GM18520 (cell line): ENCODE measurements around the gene PDIK1L.
A peak's percentile ranks its signal among the peaks of the same experiment; 100 is the strongest.
"Not testable (repeated sequence)": the region's sequence is repeated elsewhere in the genome, so short reads cannot be mapped to it uniquely, and the experiment has no call there.

ENCODE experiments used
- ATAC-seq: cut with Tn5 transposase; IDR thresholded peaks from one replicate; pipeline ENCODE4 v1.9.1; 2021; ENCODE audit not compliant: unreplicated experiment

The PDIK1L gene

DNA sequence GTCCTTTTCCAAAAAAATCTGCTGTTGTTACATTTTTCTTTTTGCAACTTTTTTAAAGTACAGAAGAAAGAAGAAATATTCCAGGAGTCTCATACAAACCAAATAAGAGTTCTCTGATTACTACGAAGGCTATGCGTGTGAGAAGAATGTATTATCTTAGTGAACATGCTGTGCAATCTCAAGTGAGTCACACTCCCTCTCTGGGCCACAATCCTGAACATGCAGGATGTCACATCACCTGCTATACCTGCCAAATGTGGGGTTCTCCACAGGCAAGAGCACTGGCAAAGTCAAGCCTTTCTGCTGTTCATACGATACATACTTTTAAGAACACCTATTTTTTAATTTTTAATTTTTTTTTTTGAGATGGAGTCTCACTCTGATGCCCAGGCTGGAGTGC is 22.5 kb upstream of the PDIK1L start:
- ATAC-seq: no peak

DNA sequence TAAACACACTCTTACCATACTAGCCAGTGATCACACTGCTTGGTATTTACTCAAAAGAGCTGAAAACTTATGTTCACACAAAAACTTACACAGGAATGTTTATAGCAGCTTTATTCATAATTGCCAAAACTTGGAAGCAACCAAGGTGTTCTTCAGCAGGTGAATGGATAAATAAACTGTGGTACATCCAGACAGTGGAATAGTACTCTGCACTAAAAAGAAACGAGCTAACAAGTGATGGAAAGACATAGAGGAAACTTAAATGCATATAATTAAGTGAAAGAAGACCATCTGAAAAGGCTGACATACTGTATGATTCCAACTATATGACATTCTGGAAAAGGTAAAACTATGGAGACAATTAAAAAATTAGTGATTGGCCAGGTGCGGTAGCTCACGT is 20.7 kb upstream of the PDIK1L start:
- ATAC-seq: no peak

DNA sequence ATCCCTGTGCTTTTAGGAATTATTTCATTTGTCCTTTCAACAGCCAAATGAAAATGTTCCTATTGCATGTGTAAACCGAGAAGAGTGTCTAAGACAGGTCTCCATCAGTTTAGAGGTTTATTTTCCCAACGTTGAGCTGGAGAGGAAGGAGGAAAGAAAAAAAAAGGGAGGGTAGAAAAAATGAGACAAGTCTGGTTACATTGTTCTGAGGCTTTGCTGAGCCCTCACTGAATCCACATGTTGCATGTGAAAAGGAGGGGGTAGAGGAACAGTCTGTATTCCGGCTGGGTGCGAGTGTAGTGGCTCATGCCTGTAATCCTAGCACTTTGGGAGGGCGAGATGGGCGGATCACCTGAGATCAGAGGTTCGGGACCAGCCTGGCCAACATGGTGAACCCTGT is 19.2 kb upstream of the PDIK1L start:
- no peak for ATAC-seq

DNA sequence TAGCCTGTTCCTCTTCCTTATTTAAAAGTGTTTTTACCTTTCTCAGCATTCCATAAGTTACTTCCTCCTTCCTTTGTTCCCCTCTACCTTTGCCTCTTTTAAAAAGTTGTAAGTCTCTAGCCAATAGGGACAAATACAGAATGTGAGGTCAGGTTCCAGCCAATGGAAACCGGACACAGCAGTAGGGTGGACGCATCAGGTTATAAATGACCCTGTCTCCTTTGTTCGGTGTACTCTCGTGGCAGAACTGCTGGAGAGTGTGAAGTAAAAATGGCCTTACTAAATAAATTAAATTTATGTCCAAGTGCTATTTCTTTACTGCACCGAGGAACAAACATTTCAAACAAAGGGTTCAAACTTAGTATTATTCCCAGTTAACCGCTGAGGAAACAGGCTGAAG is 18.1 kb upstream of the PDIK1L start:
- not testable (repeated sequence) for ATAC-seq

DNA sequence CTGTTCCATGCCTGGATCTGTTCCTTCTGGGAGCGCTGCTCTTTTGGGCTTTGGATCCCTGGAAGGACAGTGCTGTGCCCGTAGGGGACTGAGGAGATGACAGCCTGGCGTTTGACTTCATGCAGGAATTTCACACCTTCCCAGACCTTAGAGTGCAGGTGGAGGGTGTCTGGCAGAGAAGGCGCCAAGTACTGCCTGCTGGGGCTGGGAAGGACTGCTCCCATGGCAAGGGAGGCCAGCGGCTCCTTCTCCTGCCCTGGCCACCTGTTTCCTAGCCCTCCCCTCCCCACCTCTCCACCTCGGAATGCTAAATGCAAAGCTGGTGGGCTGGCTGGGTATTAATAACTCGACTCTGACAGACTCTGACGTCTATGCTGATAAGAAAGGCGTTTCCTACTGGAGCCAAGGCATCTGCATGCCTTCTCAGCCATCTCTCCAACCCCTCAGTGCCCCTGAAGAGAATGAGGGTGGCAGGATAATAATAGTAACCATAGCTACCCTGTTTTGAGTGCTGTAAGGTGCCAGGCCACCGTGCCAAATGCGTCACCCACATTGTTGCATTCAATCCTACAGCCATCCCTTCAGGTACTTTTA is 17.5 kb upstream of the PDIK1L start:
- ATAC-seq: no peak

DNA sequence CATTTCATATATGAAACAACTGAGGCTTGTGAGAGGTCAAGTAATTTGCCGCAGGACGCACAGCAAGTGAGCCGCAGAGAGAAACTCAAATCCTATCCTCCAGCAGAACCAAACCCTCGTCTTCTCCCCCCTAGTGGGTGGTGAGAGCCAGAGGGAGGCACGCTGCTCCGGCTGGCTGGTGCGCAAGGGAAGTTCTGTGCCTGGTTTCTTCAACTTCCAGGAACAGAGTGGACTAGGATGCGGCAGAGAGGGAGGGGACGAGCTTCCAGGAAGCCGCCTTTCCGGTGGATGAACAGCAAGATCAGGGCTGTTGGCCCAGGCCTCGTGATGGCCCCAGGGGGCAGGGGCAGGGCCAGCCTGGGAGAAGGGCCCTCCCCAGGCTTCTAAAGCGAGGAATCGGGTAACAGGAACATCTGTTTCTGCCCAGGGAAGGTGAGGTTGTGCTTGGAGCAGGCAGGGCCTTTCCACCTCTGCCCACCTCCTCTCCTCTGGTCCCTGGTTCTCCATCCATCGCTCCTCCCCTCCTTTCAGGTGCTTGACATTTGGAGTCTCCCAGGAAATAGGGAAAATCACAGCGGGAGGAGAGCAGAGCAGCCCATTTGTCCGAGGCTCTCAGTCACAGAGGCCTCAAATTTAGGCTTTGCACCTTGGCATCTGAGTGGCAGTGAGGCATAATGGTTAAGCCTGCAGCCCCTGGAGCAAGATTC is 16.8 kb upstream of the PDIK1L start:
- ATAC-seq: no peak

DNA sequence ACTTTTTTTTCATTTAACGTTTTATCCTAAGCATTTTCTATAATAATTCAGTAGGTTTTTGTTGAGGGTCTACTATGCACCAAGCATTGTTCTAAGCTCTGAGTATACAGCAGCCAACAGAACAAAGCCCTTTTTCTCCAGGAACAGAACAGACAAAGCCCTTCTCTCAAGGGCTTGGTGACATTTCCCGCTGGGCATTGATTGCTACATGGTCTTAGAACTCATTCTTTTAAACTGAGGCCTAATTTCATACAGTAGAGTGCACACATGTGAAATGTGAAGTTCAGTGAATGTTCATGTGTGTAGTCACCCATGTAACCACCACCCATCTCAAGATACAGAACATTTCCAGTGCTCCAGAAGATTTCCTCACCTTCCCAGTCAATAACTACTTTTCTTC is 15.2 kb upstream of the PDIK1L start:
- no peak for ATAC-seq

DNA sequence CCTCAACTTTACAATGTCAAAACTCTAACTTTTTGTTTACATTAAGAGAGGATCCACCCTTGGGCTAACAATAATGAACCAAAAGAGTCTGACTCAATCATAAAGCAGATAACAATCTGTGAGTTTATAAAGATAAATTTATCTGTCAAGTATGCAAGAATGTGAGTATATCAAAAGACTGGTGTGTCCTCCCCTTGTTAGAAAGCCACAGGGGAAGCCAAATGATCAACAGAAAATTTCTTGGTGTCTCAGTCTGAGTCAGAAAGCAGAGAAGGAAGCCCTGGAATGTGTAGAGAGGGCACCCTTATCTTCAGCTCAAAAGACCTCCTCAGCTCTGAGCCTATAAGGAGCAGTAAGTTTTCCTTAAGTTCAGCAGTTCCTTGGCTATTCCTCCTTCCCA is 13.9 kb upstream of the PDIK1L start:
- ATAC-seq: no peak

DNA sequence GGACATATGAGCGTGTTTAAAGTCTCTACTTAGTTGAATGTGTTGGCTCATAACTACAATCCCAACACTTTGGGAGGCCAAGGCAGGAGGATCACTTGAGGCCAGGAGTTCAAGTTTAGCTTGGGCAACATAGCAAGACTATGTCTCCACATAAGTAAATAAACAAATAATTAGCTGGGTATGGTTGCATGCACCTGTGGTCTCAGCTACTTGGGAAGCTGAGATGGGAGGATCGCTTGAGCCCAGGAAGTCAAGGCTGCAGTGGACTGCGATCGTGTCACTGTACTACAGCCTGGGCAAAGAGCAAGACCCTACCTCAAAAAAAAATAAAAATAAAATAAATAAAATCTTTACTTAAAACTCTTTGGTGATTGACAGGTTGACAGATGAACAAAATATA is 13.0 kb upstream of the PDIK1L start:
- ATAC-seq: no peak

DNA sequence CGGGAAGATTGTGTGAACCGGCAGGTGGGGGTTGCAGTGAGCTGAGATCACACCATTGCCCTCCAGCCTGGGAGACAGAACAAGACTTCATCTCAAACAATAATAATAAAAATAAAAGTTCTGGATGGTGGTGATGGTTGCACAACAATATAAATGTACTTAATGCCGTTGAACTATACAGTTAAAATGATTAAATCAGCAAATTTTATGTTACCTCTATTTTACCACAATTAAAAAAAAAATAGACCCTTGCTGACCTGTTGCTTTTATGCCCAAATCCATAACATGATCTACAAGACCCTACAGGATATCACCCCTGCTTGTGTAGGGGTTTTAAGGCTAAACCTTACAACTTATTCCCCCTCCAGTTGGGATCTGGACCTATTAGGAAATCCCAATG is 11.8 kb upstream of the PDIK1L start:
- no peak for ATAC-seq

DNA sequence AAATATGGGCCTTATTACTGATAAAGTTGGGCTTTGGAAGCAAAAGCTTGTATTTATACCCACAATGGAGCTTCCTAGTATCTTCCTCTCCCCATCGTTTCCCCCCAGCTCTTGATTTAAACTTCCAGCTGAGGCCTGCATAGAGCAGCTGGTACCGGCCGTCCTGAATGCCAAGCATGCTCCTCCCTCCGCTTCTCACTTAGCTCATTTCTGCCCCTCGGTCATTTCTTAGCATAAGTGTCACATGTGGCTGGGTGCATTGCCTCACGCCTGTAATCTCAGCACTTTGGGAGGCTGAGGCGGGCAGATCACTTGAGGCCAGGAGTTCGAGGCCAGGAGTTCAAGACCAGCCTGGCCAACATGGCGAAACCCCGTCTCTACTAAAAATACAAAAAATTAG is 11.4 kb upstream of the PDIK1L start:
- ATAC-seq: not testable (repeated sequence)

DNA sequence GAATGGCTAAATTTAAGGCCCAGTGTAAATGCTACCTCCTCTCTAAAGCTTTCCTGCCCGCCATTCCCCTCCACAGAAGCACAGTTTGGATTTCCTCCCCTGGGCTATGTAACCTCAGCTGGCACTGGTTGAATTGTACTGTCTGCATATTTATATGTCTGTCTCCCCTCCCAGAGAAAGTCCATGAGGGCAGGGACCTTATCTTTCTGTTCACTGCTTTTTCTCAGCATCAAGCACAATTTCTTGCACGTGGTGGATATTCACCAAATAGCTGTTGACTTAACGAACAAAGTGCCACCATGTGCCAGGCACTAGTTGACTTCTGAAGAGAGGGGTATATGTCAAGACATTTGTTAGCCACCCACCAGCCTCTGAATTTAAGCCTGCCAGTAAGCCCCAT is 9.5 kb upstream of the PDIK1L start:
- ATAC-seq: no peak

DNA sequence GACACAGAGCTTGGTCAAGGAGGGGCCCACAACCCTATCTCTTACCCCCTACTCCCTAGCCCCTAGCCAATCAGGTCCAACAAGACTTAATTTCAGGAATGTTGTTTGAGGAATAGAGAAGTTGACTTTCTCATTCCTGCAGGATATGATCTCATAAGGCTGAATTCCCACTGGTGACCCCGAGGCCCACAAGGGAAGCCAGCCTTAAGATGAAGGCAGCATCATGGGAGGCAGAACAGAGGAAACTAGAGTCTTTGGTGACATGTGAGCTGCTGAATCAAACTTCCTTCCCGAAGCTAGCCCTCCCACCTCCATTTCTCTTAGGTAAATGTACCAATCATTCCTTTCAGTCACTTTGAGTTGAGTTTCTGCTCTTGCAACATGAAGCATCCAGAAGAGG is 9.1 kb upstream of the PDIK1L start:
- no peak for ATAC-seq

DNA sequence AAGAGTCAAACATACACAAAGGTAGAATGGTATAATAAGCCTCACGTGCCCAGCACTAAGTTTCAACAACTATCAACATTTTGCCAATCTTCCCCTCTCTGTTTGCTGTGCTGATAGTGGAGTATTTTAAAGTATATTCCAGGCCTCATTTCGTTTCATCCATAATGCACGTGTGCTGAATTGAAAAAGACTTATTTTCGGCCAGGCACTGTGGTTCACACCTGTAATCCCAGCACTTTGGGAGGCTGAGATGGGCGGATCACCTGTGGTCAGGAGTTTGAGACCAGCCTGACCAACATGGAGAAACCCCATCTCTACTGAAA is 6.4 kb upstream of the PDIK1L start:
- ATAC-seq: not testable (repeated sequence)

DNA sequence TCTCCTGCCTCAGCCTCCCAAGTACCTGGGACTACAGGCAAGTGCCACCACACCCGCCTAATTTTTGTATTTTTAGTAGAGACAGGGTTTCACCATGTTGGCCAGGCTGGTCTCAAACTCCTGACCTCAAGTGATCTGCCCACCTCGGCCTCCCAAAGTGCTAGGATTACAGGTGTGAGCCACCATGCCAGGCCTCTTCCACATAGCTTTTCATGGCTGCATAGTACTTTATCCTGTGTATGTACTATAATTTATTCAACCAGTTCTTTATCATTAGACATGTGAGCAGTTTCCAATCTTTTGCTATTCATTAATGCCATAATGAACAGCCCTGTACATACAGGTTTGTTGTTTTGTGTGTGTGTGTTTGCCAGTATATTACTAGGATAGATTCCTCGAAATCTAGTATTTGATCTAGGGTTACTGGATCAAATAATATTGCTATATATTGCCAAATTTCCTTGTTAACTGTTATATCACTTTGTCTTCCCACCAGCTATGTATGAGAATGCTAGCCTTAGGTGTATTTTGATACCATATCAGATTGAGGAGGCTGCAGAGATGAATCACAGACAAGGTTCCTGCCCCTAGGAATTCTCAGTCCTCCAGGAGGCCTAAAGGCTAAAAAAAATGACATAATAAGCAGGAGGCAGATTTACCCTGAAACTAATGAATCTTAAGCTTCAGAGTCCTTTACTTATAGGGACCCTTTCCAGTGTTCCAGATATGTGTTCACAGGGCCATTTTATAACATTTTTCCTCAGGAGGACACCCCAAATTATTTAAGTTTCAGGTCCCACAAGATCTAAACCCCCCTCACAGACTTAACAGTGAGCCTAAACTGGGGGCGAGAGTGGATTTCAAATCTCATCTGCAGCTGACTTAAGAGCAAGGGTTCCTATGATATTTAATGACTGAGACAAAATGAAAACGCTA is 2.1 kb upstream of the PDIK1L start:
- no peak for ATAC-seq

DNA sequence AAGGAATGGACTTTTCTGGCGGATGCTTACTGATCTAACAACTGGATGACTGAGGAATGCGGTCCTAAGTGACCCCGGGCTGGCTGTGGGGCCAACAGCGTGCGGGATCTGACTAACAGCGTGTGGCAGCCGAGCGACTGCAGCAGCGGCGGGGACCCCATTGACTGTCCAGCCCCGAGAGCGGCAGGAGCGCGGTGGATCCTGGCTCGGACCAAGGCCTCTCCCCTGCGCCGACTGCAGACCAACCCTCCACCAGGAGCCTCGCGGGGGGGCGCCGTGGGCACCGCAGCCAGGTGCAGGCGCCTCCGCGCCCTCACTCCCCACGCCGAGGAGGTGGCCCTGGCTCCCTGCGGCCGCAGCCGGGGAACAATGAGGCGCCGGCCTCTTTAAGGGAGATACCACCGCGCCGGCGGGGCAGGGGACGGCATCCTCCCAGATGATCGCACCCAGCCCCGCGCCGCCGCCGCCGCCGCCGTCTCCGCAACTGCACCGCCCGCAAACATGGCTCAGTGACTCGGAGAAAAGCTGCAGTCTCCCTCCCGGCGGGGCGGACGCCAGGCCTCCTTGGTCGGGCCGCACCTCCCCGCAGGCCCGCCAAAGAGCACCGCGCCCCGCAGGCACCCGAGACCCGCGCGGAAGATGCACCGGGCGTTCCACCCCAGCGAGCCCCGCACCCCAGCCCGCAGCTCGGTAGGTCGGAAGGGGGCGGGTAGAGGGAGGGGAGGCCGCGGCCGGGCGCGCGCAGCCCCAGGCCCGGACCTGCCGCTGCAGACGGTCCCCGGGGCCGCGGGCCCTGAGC is 694 bp upstream of the PDIK1L start:
- ATAC-seq: peak; percentile 20

DNA sequence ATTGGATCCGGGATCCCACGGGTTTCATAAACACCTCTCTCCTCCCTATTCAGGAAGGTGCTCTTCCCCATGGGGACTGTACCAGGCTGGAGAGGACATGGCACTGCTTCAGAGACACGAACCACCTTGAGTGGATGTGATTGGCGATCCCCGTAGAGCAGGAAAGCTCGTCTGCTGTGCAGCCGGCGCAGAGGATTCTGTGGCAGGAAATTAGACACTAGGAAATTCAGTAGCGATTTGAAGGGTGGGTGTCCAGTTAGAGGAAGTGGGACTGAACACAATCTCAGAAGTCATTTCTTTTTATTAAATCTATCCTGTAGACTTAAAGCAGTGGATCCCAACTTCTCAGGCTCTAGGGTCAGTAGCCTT is 767 bp downstream of the PDIK1L start:
- ATAC-seq: no peak

DNA sequence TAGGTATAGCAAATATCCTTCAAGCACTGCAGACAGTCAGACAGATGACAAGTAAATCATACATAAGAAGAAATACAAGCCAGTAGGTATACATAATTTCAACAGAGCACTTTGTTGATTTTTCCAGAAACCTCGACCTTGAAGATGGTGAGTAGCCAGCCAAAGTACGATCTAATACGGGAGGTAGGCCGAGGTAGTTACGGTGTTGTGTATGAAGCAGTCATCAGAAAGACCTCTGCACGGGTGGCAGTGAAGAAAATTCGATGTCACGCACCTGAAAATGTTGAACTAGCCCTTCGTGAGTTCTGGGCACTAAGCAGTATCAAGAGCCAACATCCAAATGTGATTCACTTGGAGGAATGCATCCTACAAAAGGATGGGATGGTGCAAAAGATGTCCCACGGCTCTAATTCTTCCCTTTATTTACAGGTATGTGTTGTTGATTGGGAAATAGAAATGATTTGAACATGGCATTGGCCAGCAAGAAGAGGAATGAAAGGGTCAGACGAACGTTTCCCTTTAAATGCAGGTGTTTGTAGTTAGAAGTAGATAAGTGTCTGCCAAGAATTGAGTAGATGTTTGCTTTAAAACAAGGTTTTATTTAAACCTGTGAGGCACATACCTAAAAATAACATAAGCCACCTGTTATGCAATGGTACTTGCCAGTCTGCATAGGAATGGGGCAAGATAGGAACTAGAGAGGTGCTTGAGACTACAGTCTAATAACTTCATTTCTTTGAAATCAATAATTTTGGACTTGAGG is 2.7 kb downstream of the PDIK1L start:
- ATAC-seq: no peak

DNA sequence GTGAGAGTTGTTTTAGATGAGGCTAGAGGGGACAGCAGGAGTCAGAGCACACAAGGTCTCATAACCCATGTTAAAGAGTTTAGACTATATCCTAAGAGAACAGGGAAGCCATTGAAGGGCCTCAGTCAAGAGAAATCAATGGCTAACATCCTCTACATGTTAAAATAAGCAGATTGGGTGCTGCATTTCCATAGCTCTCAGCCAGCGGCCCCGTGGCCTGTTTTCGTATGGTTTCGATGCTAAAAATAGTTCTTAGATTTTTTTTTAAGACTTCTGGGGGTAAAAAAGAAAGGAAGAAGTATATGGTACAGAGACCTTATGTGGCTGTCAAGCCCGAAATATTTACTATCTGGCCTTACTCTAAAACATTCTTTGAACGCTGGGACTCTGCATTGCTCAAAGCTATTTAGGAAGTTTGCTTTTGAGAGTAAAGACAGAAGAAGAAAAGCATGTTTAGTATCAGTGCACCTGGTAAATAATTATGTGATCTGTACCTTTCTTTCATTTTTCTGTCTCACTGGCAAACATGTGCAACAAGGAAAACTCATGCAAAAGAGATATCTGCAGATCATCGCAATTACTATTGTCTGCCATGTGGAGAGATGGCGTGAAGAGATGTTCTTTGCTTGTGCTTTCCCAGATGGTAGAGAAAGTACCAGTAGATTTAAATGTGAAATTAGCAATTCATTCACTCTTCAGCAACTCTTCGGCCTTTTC is 8.4 kb downstream of the PDIK1L start:
- no peak for ATAC-seq
